ENCODE results near the gene PCSK9. TPM values are rescaled to one million over a fixed set of nuclear protein-coding genes. Genes with fewer than 3 reads are reported as not detected.

The PCSK9 gene
- total RNA-seq, 2 donors from 2014 or later, result 0.45 TPM; not detected in 1

DNA sequence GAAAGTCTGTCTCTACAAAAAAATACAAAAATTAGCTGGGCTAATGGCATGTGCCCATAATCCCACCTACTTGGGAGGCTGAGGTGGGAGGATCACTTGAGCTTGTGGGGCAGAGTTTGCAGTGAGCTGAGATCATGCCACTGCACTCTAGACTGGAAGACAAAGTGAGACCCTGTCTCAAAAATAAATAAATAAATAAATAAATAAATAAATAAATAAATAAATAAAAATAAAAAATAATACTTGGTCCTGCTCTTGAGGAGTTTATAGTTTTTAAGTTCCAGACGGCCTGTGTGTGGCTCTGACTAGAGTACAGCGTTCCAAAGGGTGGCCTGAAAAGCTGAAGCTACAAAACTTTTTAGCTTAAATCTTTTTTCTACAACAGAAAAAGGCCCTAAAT, 35.1 kb downstream of the PCSK9 start:
- no peak for TF ChIP-seq POLR2AphosphoS5 (IDR thresholded peaks at IDR 0.05)
- no peak for TF ChIP-seq POLR2A (IDR thresholded peaks at IDR 0.05)
- TF ChIP-seq, protein P1, sequence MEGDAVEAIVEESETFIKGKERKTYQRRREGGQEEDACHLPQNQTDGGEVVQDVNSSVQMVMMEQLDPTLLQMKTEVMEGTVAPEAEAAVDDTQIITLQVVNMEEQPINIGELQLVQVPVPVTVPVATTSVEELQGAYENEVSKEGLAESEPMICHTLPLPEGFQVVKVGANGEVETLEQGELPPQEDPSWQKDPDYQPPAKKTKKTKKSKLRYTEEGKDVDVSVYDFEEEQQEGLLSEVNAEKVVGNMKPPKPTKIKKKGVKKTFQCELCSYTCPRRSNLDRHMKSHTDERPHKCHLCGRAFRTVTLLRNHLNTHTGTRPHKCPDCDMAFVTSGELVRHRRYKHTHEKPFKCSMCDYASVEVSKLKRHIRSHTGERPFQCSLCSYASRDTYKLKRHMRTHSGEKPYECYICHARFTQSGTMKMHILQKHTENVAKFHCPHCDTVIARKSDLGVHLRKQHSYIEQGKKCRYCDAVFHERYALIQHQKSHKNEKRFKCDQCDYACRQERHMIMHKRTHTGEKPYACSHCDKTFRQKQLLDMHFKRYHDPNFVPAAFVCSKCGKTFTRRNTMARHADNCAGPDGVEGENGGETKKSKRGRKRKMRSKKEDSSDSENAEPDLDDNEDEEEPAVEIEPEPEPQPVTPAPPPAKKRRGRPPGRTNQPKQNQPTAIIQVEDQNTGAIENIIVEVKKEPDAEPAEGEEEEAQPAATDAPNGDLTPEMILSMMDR (IDR thresholded peaks at IDR 0.05), result no peak
- H3K27me3 ChIP-seq (replicated peaks; ENCODE audit: insufficient read depth), result no peaks in the 10 kb centered on the region
- WGBS, result 96% methylated on average over 2 of the region's 2 CpGs
- H3K4me1 ChIP-seq (replicated peaks), result no peaks in the 10 kb centered on the region
- DNase-seq (ENCODE audit: low spot score), result no peak
- no peak overlapping the region for H3K4me3 ChIP-seq
- peaks cover 4 to 7% of the 10 kb centered on the region in 2 donors for H3K36me3 ChIP-seq
- H3K9me3 ChIP-seq, result no peaks in the 10 kb centered on the region
- intact Hi-C loops (cut with DNase I), result no loop called here
- H3K27ac ChIP-seq, result no peak overlapping the region

DNA sequence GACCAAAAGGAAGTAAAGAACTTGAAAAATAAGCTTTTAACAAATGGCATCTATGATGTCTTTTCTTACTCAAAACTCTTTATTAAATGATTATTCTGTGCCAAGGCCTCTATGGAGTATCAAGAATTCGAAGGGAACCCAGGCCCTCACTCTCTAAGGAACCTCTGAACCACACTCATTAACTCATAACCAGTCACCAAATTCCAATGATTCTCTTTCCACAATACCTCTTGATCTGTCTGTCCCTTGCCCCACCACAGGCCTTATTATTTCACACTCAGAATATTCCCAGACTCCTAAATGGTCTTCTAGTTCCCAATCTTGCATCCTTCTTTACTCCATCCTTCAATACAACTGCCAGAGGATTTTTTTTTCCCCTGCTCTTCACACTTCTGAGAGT, 37.0 kb downstream of the PCSK9 start:
- Histone ChIP-seq H3K9me3 (no peaks in the 10 kb centered on the region), H3K27me3 (replicated peaks; ENCODE audit: insufficient read depth) (no peaks in the 10 kb centered on the region), H3K36me3 (peaks cover 4 to 7% of the 10 kb centered on the region in 2 donors), H3K4me1 (replicated peaks) (no peaks in the 10 kb centered on the region), H3K4me3 (no peak overlapping the region), H3K27ac (no peak overlapping the region)
- DNase-seq (ENCODE audit: low spot score), result no peak
- intact Hi-C loops (cut with DNase I), result no loop called here
- no peak for TF ChIP-seq POLR2AphosphoS5 (IDR thresholded peaks at IDR 0.05)
- TF ChIP-seq, protein P1 (IDR thresholded peaks at IDR 0.05), result no peak
- TF ChIP-seq POLR2A (IDR thresholded peaks at IDR 0.05), result no peak
- WGBS, result 97% methylated on average over 1 of the region's 1 CpG

DNA sequence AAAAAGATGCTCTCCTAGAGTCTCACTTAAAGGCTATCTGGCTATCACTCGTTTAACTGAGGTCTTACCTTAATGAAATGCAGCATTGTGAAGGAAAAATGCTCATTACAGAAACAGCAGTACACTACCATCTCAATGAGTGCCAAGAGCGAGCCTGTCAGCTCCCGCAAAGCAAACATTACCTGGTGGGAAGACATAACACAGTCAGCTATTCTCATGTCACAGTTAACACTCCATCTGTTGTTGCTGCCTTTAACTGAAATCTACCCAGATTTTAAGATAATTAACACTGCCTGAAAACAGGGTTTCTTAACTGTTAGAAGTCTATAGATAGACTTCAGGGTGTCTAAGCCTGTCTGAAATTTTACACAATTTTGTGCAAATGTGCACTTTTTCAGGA, 39.1 kb downstream of the PCSK9 start:
- H3K36me3 ChIP-seq, result peaks cover 4 to 7% of the 10 kb centered on the region in 2 donors
- H3K4me1 ChIP-seq (replicated peaks), result no peaks in the 10 kb centered on the region
- H3K27ac ChIP-seq, result no peak overlapping the region
- no peak overlapping the region for H3K4me3 ChIP-seq
- H3K9me3 ChIP-seq, result no peaks in the 10 kb centered on the region
- TF ChIP-seq POLR2A (IDR thresholded peaks at IDR 0.05), result no peak
- TF ChIP-seq, protein P1 (IDR thresholded peaks at IDR 0.05), result no peak
- no peaks in the 10 kb centered on the region for H3K27me3 ChIP-seq (replicated peaks; ENCODE audit: insufficient read depth)
- intact Hi-C loops (cut with DNase I), result no loop called here
- DNase-seq (ENCODE audit: low spot score), result no peak
- 57% methylated on average over 3 of the region's 3 CpGs for WGBS

DNA sequence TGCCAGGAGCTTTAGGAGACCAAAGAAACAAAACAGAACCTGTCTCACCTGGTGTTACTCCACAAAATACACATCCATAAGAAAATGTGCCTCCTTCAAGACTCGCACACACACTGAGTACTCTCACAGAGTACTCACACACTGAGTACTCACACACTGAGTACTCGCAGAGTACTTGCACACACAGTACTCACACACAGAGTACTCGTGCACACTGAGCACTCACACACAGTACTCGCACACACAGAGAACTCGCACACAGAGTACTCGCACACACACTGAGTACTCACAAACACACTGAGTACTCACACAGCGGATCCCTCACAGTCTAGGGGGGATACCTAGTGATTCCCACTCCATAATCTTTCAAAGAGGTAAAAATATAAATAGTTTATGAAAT, 40.3 kb downstream of the PCSK9 start:
- H3K36me3 ChIP-seq, result peaks cover 0 to 6% of the 10 kb centered on the region in 2 donors
- H3K27me3 ChIP-seq (replicated peaks; ENCODE audit: insufficient read depth), result no peaks in the 10 kb centered on the region
- no peaks in the 10 kb centered on the region for H3K4me1 ChIP-seq (replicated peaks)
- H3K4me3 ChIP-seq, result no peak overlapping the region
- WGBS, result 89% methylated on average over 7 of the region's 7 CpGs
- no peaks in the 10 kb centered on the region for H3K9me3 ChIP-seq
- TF ChIP-seq POLR2A (IDR thresholded peaks at IDR 0.05) (no peak), POLR2AphosphoS5 (IDR thresholded peaks at IDR 0.05) (no peak)
- TF ChIP-seq, protein P1 (IDR thresholded peaks at IDR 0.05), result no peak
- H3K27ac ChIP-seq, result no peak overlapping the region
- intact Hi-C loops (cut with DNase I), result no loop called here
- no peak for DNase-seq (ENCODE audit: low spot score)

DNA sequence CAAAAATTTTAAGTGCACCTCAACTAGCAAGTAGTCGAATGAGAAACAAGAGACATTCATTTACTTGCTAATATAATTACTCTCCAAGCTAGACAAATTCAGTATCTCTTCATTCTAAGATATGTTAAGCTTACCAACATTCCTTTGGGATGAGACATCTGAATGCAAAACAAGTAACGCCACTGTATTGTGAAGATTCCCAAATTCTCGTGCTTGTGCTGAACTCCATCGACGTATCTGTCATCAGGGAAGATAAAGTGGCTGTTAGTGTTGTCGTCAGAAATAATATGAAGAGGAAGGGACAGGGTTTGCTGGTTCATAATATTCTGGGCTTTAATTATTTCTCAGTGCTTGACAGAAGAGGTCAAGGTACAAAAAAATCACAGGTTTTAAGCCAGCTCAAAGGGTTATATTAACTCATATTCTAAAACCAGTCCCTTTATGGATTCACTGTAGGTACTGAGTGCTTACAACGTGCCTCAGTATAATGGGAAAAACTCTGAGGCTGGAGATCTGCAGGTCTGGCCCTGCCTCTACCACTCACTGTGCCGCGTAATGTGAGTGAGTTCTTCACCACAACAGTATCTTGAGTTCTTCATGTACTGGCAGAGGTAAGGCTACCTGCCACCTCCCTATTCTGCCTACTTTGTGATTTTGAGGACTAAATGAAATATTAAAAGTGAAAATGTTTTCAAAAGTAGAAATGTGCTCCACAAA, 42.0 kb downstream of the PCSK9 start:
- WGBS, result 74% methylated on average over 9 of the region's 9 CpGs
- TF ChIP-seq POLR2A (IDR thresholded peaks at IDR 0.05) (no peak), POLR2AphosphoS5 (IDR thresholded peaks at IDR 0.05) (no peak)

More for the DNA sequence above, 42.0 kb downstream of the PCSK9 start:
- H3K4me3 ChIP-seq, result no peak overlapping the region
- no peak for DNase-seq (ENCODE audit: low spot score)
- no peak overlapping the region for H3K27ac ChIP-seq
- H3K9me3 ChIP-seq, result no peaks in the 10 kb centered on the region
- H3K27me3 ChIP-seq (replicated peaks; ENCODE audit: insufficient read depth), result no peaks in the 10 kb centered on the region
- intact Hi-C loops (cut with DNase I), result no loop called here
- H3K36me3 ChIP-seq, result peaks cover 0 to 14% of the 10 kb centered on the region in 2 donors
- H3K4me1 ChIP-seq (replicated peaks), result no peaks in the 10 kb centered on the region
